ENCODE data around the gene MIF4GD.
"Not testable (repeated sequence)": the region's sequence is repeated elsewhere in the genome, so short reads cannot be mapped to it uniquely, and the experiment has no call there.

Gene MIF4GD

DNA sequence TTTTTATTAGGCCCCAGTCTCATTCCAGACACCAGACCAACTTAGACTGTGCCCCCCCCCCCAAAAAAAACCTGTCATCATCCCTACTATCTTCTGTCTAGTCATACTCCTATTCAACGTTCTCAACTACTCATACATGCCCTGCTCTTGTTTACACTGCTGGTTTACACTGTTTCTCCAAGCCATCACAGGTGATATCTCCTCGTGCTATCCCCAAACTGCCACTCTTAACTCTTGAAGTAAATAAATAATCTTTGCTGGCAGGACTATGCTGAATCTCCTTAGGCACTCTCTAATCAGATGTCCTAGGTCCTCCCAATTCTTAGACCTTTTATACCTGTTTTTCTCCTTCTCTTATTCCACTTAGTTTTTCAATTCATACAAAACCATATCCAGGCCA is 13.8 kb downstream of the MIF4GD start:
- not testable (repeated sequence) for DNase-seq

DNA sequence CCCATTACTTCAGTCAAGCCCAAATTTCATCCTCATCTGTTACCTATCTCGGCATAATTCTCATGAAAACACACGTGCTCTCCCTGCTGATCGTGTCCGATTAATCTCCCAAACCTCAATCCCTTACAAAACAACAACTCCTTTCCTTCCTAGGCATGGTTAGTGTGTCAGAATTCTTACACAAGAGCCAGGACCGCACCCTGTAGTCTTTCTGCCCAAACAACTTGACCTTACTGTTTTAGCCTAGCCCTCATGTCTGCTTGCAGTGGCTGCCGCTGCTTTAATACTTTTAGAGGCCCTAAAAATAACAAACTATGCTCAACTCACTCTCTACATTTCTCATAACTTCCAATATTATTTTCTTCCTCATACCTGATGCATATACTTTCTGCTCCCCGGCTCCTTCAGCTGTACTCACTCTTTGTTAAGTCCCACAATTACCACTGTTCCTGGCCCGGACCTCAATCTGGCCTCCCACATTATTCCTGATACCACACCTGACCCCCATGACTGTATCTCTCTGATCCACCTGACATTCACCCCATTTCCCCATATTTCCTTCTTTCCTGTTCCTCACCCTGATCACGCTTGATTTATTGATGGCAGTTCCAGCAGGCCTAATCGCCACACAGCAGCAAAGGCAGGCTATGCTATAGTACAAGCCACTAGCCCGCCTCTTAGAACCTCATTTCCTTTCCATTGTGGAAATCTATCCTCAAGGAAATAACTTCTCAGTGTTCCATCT is 14.9 kb downstream of the MIF4GD start:
- not testable (repeated sequence) for DNase-seq

DNA sequence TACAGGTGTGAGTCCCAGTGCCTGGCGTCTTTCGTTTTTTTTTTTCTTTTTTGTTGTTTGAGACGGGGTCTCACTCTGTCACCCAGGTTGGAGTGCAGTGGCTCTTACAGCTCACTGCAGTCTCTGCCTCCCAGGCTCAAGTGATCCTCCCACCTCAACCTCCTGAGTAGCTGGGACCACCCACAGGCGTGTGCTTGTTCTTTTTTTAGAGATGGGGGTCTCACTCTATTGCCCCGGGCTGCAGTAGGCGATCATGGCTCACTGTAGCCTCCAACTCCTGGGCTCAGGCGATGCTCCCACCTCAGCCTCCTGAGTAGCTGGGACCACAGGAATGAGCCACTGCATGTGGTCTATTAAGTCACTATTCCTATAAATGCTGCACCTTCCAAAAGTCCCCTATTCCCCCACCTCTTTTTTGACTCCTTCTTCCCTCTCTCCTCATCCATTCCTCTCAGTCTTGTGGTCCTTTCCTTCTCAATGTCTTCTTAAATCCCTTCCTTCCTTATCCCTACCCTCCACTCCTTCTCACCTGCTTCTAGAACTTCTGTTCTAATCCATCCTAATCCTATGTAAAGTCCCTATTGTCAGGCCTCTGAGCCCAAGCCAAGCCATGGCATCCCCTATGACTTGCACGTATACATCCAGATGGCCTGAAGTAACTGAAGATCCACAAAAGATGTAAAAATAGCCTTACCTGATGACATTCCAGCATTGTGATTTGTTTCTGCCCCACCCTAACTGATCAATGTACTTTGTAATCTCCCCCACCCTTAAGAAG is 18.8 kb downstream of the MIF4GD start:
- no peak for DNase-seq

DNA sequence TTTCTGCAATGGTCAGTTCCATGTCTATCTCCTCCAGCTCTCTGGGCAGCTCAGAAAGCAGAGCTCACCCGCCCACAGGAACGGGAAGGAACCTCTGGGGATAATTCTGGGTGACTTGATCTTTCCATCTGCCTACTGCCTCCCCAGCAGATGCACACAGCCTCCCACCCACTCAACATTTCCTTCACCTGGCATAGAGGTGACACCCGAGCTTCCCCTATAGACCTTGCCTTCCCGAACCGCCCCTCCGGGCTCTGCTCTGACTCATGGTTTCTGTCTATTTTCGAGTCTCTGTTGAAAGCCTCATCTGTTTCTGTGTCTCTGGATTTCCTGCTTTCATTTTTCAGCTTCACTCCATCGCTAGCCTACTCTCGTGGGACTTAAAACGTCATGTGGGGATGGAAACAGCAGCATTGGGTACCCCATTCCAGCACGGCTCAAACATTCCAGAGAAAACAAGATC is 21.0 kb downstream of the MIF4GD start:
- no peak for DNase-seq

DNA sequence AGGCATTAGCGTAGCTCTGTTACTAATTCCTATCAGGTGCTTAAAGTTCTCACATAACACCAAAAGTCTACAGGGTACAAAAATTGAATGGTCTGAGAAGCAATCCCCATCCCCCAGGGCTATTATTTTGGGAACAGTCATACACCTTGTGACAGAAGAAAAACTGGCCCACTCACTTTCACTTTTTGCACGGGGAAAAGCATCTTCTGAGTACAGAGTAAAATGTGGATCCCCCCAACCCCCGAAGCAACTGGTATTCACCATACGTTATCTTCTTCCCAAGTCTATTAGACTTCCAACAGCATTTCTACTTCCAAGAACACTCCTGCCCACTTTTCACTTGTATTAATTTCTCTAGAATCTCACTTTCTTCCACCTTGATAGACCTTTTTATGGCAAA is 21.5 kb downstream of the MIF4GD start:
- no peak for DNase-seq

DNA sequence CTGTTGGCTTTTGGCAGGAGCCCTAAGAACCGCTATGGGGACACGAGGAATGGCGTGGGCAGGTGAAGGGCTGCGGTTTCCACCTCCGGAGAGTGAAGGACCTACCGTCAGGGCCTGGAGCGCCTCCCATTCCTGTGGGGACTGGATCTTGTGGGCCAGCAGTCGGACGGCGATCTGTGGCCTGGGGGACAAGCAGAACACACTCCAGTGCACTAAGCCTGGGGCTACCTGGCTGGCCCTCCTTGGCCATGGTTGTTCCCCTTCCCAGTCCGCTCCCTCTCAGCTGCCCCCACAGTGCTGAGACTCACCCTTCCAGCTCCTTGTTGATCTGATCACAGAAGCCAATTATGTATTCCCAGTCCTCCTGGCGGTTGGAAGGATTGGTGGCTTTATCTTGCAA is 24.6 kb downstream of the MIF4GD start:
- DNase-seq = no peak

DNA sequence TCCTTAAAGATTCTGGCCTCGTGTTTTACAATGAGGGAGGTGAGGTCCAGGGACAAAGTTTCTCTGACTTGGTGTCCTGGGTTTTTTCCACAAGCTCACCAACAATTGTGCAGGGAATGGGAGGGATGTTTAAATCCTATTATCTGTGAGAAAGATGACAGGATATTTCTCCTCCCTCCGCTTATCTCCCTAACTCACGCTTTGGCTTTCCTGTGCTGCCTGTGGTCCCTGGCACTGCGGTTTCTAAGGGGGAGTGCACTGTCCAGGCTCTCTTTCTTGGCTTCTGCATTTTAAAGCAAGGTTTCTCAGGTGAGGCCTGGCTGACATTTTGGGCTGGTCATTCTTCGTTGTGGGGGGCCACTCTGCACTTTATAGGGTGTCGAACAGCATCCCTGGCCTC is 26.0 kb downstream of the MIF4GD start:
- DNase-seq = no peak

DNA sequence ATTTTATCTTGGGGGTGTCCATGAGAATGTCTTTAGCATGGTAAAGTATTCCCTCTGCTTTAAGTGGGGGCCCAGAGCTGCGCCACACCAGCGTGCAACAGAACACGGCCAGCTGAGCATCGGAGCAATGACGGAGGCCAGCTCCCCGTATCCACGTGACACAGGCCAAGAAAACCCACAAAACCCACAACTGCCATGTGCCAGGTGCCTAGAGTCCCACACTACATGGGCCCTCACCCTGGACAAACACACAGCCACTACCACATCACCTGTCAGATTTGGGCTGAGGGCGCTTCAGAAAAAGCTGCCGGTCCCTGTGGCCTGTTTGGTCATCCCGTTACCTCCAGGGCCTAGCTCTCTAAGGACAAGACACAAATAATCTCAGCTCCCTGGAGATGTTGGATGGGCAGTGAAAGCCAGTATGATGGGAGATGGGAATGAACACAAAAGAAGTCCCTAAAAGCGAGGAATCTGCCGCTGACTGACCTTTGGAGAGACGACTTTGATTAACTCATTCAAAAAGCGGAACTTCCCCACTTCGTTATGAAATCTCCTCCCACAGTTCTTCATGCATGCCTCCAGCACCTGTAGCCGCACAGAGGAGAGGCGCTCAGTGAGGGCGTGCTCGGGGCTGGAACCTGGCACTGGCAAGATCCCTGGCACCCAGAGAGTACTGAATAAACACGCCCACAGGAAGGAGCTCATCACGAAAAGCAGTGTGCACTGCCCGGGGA is 26.7 kb downstream of the MIF4GD start:
- DNase-seq = no peak

DNA sequence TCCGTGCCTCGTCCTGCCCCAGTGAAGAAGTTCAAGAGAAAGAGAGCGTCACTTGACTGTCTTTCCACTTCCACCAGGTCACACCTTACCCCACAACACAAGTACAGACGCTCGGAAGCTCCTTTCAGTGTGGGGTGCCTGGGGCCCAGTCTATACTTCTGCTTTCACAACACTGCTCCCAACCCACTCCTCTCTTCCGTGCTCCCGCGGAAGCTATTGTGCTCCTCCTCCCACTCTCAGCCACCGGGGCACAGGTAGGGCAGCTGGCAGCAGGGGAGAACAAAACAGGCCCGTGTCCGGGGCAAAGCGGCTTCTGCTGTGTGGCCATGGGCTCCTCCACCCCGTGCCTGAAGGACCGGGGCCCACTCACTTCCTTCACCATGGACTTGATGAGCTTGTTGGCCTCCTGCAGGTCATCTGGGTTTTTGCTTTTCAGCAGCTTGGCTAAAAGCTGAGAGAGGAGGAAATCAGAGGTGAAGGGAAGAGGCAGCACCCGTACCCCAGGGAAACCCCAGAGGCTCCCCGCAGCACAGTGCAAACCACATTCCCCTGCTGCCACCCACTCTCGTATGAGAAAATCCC is 28.5 kb downstream of the MIF4GD start:
- DNase-seq = no peak

DNA sequence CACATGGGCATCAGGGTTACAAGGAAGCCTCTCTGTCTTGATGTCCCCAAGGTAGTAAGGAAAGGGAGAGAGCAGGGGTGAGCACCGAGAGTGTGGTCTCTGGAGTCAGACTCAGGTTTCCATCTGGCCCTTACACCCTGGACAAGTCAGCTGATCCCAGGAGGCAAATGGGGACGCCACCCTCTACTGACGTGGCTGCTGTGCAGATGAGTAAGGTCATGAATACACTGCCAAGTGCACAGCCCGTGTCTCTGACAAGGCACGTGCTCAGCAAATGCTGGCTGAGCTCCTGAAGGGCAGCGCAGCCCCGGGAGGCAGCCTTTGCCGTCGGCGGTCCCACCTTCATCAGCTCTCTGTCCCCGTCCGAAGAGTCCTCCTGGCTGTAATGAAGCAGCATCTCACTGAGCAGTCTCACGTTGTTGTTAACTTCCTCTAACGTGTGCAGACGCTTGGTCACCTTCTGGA is 29.0 kb downstream of the MIF4GD start:
- no peak for DNase-seq

DNA sequence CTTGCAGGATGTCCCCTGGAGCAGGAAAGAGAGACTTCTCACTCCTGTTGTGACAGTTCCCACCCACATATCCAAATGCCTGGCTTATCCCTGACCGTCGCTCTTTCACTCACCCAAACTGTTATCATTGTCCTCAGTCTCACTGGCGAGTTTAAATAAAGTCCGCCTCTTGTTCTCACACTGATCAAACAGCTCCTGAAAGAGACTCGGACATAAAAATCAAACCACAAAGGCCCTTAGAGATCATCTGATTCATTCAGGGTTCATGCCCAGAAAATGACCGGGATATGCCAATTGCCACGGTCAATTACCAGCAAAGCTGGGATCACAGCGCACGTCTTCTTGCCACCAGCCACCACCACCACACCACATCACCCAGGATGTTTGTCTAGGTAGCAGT is 29.5 kb downstream of the MIF4GD start:
- no peak for DNase-seq

DNA sequence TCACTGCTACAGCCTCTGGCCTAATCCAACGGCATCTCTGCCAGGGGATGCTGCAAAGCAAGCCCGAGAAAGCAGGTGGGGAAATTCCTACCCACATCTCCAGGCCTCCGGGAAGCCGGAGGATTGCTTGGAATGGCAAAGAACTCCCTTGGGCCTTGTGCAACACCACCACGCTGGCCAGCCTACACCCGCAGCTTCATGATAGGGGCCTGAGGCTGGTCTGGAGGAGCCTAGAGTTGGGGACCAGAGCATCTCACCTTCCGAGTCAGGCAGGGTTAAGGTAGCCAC is 29.9 kb downstream of the MIF4GD start:
- DNase-seq = no peak

DNA sequence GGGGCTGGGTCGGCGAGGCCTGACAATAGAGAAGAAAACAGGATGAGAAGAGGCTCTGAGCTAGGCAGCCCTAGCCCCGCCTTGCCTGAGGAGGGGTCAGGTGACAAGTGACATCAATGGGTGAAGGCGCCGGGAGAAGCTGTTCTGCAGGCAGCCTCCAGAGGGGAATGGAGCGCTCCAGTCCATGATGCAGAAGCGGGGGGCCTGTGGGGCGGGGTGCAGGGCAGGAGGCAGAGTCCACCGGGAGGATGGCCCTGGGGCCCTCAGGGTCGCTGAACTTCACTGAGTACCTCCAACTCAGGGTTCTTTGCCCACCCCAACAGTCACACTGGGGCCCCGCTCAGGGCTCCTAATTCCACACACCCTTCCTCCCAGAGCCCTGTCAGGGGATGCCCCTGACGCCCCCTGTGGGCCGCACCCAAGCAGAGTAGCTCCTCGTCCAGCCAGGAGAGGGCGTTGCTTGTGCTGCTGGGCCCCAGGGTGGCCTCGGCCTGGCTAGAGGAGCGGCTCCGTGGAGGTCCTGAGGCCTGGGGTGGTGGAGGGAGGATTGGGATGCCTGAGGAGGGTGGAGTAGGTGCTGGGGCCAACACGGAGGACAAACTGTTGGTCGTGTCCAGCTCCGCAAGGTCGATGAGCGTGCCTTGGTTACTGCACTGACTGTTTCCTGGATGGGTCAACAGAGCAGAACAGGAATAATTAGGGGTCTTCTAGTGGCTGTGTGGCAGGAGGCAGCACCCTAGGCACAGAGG is 30.5 kb downstream of the MIF4GD start:
- DNase-seq = peak in 1 of 2 experiments; percentile 18

DNA sequence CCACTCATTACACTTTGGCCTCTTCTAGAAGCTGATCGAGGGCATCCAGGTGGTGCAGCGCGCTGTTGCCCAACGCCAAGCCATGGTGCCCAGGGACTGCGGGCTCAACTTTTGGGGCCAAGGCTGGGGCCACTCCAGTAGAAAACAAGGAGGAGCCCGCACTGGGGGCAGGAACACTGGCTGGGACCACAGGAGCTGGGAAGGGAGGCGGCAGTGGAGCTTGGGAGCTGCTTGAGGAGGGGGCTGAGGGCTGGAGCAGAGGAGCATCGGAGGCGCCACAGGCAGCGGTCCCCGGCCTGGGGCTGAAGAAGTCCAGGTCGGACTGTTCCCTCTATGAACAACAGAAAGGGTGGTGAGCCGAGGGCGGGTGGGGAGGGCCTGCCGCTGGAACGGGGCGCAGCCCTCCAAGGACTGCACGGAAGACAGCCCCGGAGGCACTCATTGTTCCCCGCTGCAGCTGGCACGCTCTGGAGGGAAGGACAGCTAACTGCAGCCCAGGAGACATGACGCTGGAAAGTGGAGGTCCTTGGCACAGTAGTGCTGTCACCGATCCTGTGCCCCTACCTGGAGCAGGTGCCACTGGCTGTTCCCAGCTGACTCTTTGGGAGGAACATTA is 31.1 kb downstream of the MIF4GD start:
- no peak for DNase-seq

DNA sequence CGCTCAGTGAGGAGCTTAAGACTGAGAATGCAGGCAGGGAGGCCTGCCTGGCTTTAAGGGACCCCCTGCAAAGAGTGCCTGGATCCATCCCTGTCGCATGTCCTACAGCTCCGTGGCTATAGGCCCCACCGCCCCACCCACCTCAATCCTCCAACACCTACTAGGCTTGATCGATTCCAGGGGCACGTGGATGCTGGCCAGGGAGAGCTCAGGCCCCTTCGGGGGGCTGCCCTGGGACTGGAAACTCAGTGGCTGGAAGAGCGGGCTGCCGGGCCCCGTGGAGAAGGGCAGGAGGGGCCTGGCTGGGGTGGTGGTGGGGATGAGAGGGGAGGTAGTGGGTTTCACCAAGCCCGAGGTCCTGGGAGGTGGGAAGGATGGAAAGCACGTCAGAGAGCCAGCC is 31.8 kb downstream of the MIF4GD start:
- DNase-seq = no peak

DNA sequence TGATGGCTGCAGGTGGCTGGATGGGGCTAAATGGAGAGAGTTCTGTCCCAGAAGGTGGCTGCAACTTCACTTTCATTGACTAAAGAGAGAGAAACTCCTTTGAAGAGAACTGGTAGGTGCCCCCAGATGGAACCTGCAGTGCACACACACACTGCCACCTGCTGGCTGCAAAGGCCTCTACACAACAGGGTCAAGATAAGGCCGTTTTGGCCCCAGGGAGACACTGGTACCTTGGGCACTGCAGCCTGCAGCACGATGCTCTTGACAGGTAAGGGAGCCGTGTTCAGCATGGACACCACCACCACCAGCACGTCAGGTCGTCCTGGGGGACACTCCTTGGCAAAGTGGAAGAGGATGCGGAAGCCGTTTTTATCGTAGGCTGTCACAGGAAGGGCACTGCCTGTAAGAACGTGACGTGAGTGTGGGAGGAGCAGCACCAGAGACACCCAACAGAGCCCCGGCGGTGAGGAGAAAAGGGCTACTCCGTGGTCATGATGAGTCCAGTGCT is 32.3 kb downstream of the MIF4GD start:
- peak in 1 of 2 experiments; percentile 38 for DNase-seq

DNA sequence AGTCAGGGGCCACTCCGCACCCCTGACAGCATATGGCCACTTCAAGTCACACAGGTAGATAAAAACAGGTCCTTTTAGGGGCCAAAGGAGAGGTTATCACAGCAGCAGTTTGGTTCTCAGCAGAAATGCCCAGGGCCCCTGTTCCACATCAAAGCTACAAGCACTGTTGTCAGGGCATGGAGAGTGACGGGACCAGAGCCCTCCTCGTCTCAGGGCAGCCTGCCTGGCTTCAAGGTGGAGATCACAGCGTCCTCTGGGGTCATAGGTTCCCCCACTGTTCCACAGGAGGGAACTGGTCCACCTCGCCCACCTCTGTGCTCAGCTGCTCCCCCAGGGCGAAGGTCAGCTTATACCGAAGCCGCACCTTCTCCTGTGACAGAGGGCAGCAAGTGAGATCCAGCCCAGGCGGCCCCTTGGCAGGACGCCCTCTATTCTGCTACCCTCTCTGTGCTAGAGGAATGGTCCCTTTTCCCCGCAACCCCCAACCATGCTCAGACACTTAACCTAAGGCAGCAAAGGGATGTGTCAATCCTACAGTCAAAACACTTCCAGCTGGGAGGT is 32.9 kb downstream of the MIF4GD start:
- no peak for DNase-seq

DNA sequence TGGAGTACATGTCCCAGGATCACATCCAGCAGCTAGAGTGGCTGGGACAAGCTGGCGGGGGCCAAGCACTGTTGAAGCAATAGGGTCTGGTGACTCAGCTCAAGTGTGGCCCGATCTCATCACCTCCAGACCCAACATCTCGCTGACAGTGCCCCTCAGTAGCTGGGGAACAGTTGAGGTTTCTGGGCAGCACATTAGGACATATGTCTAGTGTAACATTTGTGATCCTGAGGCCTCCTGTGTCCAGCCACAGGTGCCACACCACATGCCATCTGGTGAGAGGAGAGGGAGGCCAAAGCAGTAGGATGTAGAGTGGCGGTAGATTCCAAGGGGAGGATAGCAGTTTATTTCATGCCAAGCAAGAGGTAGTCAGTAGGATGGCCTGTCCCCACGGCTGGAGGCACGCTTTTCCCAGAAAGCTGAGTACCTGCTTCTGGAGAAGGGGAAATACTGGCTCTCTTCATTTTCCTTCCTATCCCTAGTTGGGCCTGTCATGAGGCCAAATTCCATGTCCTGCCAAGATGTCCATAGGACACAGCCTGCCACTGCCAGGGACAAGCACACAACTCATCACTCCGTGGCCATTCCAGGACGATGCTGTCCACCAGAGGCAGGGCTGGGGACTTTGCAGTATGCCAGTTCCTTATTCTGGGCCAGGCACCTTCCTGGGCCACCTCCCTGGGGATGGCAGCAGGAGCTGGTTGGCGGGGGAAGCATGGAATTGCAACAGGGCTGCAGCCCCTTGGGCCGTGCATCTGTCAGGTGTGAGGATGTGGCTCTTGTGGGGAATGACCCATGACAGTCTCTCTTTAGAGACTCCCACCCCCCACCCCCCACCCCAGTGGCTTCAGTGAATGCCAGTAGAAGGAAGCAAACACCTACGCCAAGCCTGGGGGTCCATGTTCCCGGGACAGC is 33.7 kb downstream of the MIF4GD start:
- no peak for DNase-seq

DNA sequence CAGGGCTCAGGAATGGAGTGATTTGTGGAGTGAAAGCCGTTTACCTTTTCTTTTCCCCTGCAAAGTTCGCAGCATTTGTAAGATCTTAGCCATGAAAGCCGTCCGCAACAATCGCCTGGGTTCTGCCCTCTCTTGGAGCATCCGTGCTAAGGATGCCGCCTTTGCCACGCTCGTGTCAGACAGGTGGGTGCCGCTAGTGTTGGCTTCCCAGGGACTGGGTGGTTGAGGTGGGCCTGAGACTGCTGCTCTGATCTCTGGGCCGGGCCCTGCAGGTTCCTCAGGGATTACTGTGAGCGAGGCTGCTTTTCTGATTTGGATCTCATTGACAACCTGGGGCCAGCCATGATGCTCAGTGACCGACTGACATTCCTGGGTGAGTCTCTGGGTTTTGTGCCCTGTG is 38.2 kb downstream of the MIF4GD start:
- no peak for DNase-seq

DNA sequence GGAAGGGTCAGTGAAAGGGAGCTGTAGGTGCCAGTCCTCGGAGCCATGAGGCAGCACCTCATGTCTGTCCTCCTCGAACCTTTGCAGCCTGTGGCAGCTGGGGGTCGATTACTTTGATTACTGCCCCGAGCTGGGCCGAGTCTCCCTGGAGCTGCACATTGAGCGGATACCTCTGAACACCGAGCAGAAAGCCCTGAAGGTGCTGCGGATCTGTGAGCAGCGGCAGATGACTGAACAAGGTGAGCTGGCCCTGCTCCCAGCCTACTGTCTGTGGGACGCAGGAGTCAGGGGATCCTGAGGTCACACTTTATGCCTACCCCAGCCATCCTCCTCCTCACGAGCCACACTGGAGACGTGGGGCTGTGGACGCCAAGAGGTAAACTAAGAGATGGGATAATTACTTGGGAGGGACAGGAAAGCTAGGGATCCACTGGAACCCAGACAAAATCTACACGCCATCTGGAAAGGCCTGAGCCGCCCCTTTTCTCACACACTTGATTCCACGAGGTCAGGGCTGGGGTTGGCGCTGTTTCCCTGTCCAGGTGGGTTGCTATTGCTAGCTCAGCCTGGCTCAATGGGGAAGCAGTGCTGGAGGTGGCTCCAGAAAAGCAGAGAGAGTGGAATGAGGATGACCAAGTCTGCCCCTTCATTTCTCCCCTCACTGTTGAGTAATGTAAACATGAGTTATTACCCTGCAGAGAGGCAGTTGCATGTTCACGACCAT is 39.1 kb downstream of the MIF4GD start:
- no peak for DNase-seq

All from NCI-H187 (cell line).